Measurements from ENCODE around the gene SGCG.
"Not testable (repeated sequence)": the region's sequence is repeated elsewhere in the genome, so short reads cannot be mapped to it uniquely, and the experiment has no call there.

SGCG gene

GRCh38 chr13:23180711-23181110 lies at the start of gene SGCG:
TSS of gene SGCG (plus strand) at chr13:23180979. CDS start at chr13:23203695, 22,716 bp downstream.
- DNase-seq, result no peak
- in situ Hi-C loops (cut with HindIII; ENCODE audit: low pct_ligation_motif_present, low sequenced_read_pairs), result no loop called here
- H3K36me3 ChIP-seq (replicated peaks), result no peaks in the 10 kb centered on the region
- H3K27ac ChIP-seq, result no peak within 1 kb of the TSS
- no peak for TF ChIP-seq CTCF (IDR thresholded peaks at IDR 0.05; ENCODE audit: low read depth, low read length, missing control alignments)
- H3K27me3 ChIP-seq (replicated peaks), result no peaks in the 10 kb centered on the region
- no peak within 1 kb of the TSS for H3K4me3 ChIP-seq (ENCODE audit: low read depth, low read length)

- in situ Hi-C loops (cut with HindIII; ENCODE audit: low pct_ligation_motif_present, low sequenced_read_pairs), result no loop called here
- no peak for TF ChIP-seq CTCF (IDR thresholded peaks at IDR 0.05; ENCODE audit: low read depth, low read length, missing control alignments)
- no peak overlapping the region for H3K4me3 ChIP-seq (ENCODE audit: low read depth, low read length)
- DNase-seq, result no peak
- H3K27me3 ChIP-seq (replicated peaks), result no peaks in the 10 kb centered on the region
- H3K36me3 ChIP-seq (replicated peaks), result no peaks in the 10 kb centered on the region
- H3K27ac ChIP-seq, result no peak overlapping the region
Measured at GRCh38 chr13:23134542-23134941, 46.2 kb upstream of the SGCG start.

GRCh38 chr13:23140492-23140891 lies 40.3 kb upstream of the SGCG start:
- no peaks in the 10 kb centered on the region for H3K36me3 ChIP-seq (replicated peaks)
- no peak overlapping the region for H3K4me3 ChIP-seq (ENCODE audit: low read depth, low read length)
- no peaks in the 10 kb centered on the region for H3K27me3 ChIP-seq (replicated peaks)
- no peak for TF ChIP-seq CTCF (IDR thresholded peaks at IDR 0.05; ENCODE audit: low read depth, low read length, missing control alignments)
- no peak overlapping the region for H3K27ac ChIP-seq
- in situ Hi-C loops (cut with HindIII; ENCODE audit: low pct_ligation_motif_present, low sequenced_read_pairs), result no loop called here
- DNase-seq, result peak; percentile 39

- no peak overlapping the region for H3K27ac ChIP-seq
- no peak for DNase-seq
- H3K4me3 ChIP-seq (ENCODE audit: low read depth, low read length), result no peak overlapping the region
- no peak for TF ChIP-seq CTCF (IDR thresholded peaks at IDR 0.05; ENCODE audit: low read depth, low read length, missing control alignments)
- no peaks in the 10 kb centered on the region for H3K27me3 ChIP-seq (replicated peaks)
- in situ Hi-C loops (cut with HindIII; ENCODE audit: low pct_ligation_motif_present, low sequenced_read_pairs), result no loop called here
- no peaks in the 10 kb centered on the region for H3K36me3 ChIP-seq (replicated peaks)
Measured at GRCh38 chr13:23141964-23142363, 38.8 kb upstream of the SGCG start.

GRCh38 chr13:23142607-23143006 lies 38.2 kb upstream of the SGCG start:
- H3K36me3 ChIP-seq (replicated peaks); H3K27ac ChIP-seq; in situ Hi-C loops (cut with HindIII; ENCODE audit: low pct_ligation_motif_present, low sequenced_read_pairs); DNase-seq; H3K27me3 ChIP-seq (replicated peaks); H3K4me3 ChIP-seq (ENCODE audit: low read depth, low read length): not testable (repeated sequence)

GRCh38 chr13:23144431-23144830 lies 36.3 kb upstream of the SGCG start:
- no peak for DNase-seq
- H3K4me3 ChIP-seq (ENCODE audit: low read depth, low read length), result no peak overlapping the region
- H3K27me3 ChIP-seq (replicated peaks), result no peaks in the 10 kb centered on the region
- in situ Hi-C loops (cut with HindIII; ENCODE audit: low pct_ligation_motif_present, low sequenced_read_pairs), result no loop called here
- no peaks in the 10 kb centered on the region for H3K36me3 ChIP-seq (replicated peaks)
- H3K27ac ChIP-seq, result no peak overlapping the region
- TF ChIP-seq CTCF (IDR thresholded peaks at IDR 0.05; ENCODE audit: low read depth, low read length, missing control alignments), result no peak

All from brain microvascular endothelial cell (primary cell).